Omental fat pad (tissue), 4 donors: ENCODE data around the gene DEUP1. TPM values are rescaled to one million over a fixed set of nuclear protein-coding genes. Genes with fewer than 3 reads are reported as not detected.

Source experiments
- ATAC-seq: fragments of 150-250 bp; one replicate; pipeline ENCODE4 v1.9.1; 2016; ENCODE audit warnings: mild to moderate bottlenecking, moderate library complexity; ENCODE audit not compliant: low FRiP score
- DNase-seq: peaks from one replicate; pipeline ENCODE4 v3.0.0-alpha.2; 2019; ENCODE audit warnings: low spot score
- total RNA-seq, 4 donors: library from RNA; depleted of rRNA; stranded (reverse); fragments of >200 nt; gene quantifications; one replicate each; pipeline ENCODE4 v1.1.0, GENCODE V29; 2016
- TF ChIP-seq, protein P1 (sequence below), 3 donors: fragments of 450-650 bp; IDR thresholded peaks; one replicate each; pipeline ENCODE4 v1.5.1; 2016 to 2017; ENCODE audit warnings: antibody characterized with exemption in 3 of 3, mild to moderate bottlenecking in 3 of 3, moderate library complexity in 2 of 3

The DEUP1 gene
- total RNA-seq, 4 donors from 2014 or later, result not detected

DNA sequence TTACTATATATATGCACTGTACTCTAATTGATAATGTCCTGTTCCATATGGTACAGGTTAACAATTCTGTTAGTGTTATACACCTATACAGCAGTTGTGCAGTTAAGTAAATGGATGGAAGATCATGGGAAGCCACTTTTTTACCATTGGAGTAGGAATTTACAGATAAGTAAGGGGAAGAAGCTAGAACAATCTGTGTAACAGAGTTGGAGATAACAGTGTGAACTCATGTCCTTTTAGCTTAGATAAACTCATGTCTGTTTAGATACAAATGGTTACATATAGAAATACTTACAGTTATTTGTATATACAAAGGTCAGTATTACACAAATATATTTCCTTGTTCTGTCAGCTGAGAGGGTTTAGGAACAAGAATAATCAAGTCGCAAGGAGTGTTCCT is 6.8 kb upstream of the DEUP1 start:
- TF ChIP-seq, protein P1, sequence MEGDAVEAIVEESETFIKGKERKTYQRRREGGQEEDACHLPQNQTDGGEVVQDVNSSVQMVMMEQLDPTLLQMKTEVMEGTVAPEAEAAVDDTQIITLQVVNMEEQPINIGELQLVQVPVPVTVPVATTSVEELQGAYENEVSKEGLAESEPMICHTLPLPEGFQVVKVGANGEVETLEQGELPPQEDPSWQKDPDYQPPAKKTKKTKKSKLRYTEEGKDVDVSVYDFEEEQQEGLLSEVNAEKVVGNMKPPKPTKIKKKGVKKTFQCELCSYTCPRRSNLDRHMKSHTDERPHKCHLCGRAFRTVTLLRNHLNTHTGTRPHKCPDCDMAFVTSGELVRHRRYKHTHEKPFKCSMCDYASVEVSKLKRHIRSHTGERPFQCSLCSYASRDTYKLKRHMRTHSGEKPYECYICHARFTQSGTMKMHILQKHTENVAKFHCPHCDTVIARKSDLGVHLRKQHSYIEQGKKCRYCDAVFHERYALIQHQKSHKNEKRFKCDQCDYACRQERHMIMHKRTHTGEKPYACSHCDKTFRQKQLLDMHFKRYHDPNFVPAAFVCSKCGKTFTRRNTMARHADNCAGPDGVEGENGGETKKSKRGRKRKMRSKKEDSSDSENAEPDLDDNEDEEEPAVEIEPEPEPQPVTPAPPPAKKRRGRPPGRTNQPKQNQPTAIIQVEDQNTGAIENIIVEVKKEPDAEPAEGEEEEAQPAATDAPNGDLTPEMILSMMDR (IDR thresholded peaks at IDR 0.05), result no peak
- no peak for DNase-seq
- no peak for ATAC-seq

DNA sequence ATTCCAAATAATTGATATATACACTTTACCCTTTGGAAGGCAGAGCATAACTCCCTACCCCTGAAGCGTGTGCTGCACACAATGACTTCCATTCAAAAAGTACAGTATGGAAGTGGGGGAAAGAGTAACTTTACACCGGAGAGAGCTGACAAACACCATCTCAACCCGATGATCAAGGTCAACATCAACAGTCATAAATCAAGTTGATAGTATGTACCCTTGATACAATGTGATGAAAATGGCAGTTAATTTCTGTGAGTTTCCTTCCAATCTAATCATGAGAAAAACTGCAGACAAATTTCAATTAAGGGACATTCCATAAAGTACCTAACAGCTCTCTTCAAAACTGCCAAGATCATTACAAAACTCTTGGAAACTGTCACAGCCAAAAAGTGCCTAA is 6.0 kb upstream of the DEUP1 start:
- no peak for DNase-seq
- ATAC-seq, result no peak
- TF ChIP-seq, protein P1 (IDR thresholded peaks at IDR 0.05), result no peak

DNA sequence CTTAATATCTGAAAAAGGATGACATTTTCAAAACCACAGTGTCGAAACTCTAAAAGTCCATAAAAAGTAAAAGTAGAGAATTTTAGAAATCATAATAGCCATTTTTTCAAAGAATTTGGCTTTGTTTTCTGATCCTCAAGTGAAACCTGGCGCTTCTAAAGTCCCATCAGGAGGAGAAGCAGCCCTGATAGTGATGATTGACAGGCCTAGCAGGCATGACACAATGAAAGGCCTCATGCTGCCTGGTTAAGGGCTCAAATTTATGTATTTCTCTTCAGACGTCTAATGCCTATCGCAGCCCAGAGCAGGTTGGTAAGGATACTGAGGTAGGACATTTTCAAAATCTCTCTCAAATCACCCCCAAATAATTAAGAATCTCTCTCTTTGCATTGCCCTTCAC is 3.9 kb upstream of the DEUP1 start:
- TF ChIP-seq, protein P1 (IDR thresholded peaks at IDR 0.05), result no peak
- ATAC-seq (no peak), DNase-seq (no peak)

DNA sequence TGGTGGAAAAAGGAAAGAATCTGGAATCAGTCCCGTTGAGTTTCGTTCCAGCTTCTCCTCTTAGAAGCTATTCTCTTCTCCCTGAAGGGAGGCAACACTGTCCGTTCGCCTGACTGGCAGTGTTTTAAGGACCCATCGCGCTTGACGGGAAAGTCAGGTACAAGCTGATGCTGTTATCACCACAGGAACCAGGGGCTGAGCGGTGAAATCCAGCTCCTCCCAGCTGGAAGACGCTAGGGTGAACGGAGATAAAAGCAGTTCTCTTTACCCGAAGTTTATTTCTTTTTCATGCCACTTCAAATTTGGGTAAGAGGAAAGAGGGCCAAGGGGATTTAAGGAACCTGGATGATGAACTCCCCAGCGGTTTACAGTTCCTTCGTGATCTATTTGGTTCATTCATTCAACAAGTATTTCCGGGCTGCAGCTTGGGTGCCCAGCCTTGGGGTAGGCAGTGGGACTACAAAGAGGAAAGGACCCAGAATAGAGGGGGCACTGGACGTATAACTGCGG is 551 bp upstream of the DEUP1 start:
- TF ChIP-seq, protein P1 (IDR thresholded peaks at IDR 0.05), result no peak
- ATAC-seq, result peak; percentile 44
- DNase-seq, result no peak

DNA sequence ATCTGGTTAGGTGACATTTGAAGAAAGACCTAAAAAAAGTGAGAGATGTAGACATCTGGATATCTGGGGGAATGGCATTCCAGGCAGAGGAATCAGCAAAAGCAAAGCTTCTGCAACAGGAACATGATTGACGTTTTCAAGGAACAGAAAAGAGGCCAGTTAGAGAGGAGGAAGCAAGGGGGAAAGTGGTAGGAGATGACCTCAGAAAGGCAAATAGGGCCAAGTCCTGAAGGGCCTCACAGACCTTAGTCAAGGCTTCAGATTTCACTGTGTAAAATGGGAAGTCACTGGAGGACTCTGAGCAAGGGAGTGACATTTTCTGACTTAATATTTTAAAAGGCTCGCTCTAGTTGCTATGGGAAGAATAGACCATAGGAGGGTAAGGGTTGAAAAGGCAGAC is 9.7 kb downstream of the DEUP1 start:
- TF ChIP-seq, protein P1 (IDR thresholded peaks at IDR 0.05), result no peak
- ATAC-seq (no peak), DNase-seq (no peak)

DNA sequence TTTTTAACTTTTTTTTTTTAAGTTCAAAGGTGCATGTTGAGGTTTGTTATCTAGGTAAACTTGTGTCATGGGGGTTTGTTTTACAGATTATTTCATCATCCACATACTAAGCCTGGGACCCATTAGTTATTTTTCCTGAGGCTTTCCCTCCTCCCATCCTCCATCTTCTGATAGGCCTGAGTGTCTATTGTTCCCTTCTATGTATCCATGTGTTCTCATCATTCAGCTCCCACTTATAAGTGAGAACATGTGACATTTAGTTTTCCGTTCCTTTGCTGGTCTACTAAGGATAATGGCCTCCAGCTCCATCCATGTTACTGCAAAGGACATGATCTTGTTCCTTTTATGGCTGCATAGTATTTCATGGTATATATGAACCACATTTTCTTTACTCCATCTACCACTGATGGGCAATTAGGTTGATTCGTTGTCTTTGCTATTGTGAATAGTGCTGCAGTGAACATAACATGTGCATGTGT is 14.4 kb downstream of the DEUP1 start:
- TF ChIP-seq, protein P1 (IDR thresholded peaks at IDR 0.05), result no peak
- ATAC-seq, result no peak

DNA sequence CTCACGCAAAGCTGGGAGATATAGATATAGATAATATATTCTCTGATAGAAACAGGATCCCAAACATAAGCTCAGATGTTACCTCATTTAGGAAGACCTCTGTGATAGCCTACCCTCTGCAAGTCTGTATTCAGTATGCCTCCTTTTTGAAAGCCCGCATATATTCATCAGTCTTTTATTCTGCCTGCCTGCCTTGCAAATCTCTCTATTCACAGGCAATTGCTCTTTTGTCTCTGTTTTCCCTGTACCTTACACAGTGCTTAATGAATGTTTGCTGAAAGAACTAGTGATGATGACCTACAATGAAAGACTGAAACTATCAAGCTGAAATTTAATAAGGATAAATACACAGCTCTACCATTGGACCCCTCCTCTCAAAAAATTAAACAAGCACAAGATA is 18.4 kb downstream of the DEUP1 start:
- no peak for ATAC-seq

More for the DNA sequence above, 14.4 kb downstream of the DEUP1 start:
- DNase-seq, result no peak

More for the DNA sequence above, 18.4 kb downstream of the DEUP1 start:
- no peak for DNase-seq
- TF ChIP-seq, protein P1 (IDR thresholded peaks at IDR 0.05), result no peak
